BJ (cell line): ENCODE results near the gene PARVA. TPM values are rescaled to one million over a fixed set of nuclear protein-coding genes. Genes with fewer than 3 reads are reported as not detected.

Source experiments
- CTCF ChIA-PET: fragments of 350-600 bp; formaldehyde crosslinking; extraction: SDS; loops from one replicate; lab custom pipeline; 2021; ENCODE audit warnings: antibody characterized with exemption, inconsistent platforms; lab: Yijun Ruan, JAX
- POLR2A ChIA-PET: fragments of 300-600 bp; sonication (Branson Sonifier 250); formaldehyde crosslinking; extraction: SDS; loops from one replicate; lab custom pipeline; 2021; ENCODE audit warnings: antibody characterized with exemption; lab: Charles Lee
- DNase-seq: peaks from one replicate; pipeline ENCODE4 v3.0.0-alpha.2; 2011; ENCODE audit warnings: low read depth
- H3K27me3 ChIP-seq: 2 replicates; pipeline ENCODE4 v1.6.0; 2011; ENCODE audit warnings: low read length; ENCODE audit not compliant: control insufficient read depth, insufficient read depth
- H3K36me3 ChIP-seq: 2 replicates; pipeline ENCODE4 v1.5.1; 2011; ENCODE audit warnings: low read length; ENCODE audit not compliant: control insufficient read depth, insufficient read depth
- H3K4me3 ChIP-seq: 2 replicates; pipeline ENCODE4 v1.5.1; 2011; ENCODE audit warnings: low read depth, mild to moderate bottlenecking, control low read depth, low read length
- polyA plus RNA-seq: library from polyadenylated mRNA; depleted of rRNA; stranded (reverse); fragments of >200 nt; gene quantifications from 2 replicates; pipeline ENCODE4 v1.2.3, GENCODE V29; 2011
- TF ChIP-seq, protein P1 (sequence below): IDR thresholded peaks from 2 replicates; pipeline ENCODE4 v1.5.1; 2011; ENCODE audit warnings: low read depth, mild to moderate bottlenecking, control low read depth, inconsistent platforms, low read length, moderate library complexity; ENCODE audit not compliant: insufficient read depth

The PARVA gene
- polyA plus RNA-seq, 1 experiment = 143 TPM

DNA sequence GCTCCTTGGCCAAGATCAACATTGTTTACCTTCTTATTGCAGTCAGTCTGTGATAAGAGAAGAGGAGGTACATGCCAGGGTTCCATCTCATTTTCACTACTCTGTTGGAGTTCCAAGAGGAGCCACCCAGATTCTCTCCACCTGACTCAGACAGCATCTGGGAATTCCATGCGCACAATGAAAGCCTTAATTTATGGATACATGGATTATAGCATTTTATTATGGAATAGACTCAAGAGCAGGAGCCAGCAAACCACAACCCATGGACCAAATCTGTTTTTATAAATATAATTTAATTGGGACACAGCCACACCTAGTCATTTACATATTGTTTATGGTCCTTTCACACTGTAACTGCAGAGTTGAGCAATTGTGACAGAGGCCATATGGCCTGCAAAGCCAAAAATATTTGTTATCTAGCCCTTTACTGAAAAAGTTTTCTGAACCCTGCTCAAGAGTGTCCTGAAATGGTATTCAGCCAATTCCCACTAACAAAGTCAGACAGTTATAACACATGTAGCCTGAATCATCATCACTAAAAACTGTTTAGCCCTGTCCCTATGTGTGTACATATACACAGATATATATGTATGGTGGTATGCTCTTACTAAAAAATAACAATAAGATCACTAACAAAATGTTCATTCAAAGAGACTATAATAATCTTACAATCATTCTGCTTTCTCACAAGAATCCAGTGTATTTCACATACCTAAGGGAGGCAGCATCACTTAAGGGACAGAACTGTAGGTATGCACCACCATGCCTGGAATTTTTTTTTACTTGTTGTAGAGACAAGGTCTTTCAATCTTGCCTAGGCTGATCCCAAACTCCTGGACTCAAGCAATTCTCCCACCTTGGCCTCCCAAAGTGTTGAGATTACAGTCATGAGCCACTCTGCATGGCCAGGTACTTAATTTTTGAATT is 192.4 kb downstream of the PARVA start:
- H3K27me3 ChIP-seq = no peaks in the 10 kb centered on the region
- CTCF ChIA-PET = interaction anchor here (1.3 kb wide), 1 partner anchor 12 kb away, joined by 3 read pairs; no protein-coding TSS in a partner anchor
- POLR2A ChIA-PET = no interaction called here
- H3K4me3 ChIP-seq = no peak overlapping the region
- H3K36me3 ChIP-seq = no peaks in the 10 kb centered on the region
- TF ChIP-seq, protein P1, sequence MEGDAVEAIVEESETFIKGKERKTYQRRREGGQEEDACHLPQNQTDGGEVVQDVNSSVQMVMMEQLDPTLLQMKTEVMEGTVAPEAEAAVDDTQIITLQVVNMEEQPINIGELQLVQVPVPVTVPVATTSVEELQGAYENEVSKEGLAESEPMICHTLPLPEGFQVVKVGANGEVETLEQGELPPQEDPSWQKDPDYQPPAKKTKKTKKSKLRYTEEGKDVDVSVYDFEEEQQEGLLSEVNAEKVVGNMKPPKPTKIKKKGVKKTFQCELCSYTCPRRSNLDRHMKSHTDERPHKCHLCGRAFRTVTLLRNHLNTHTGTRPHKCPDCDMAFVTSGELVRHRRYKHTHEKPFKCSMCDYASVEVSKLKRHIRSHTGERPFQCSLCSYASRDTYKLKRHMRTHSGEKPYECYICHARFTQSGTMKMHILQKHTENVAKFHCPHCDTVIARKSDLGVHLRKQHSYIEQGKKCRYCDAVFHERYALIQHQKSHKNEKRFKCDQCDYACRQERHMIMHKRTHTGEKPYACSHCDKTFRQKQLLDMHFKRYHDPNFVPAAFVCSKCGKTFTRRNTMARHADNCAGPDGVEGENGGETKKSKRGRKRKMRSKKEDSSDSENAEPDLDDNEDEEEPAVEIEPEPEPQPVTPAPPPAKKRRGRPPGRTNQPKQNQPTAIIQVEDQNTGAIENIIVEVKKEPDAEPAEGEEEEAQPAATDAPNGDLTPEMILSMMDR = no peak
- no peak for DNase-seq

GRCh38 chr11:12573707-12574485 is 196.5 kb downstream of the PARVA start:
- TF ChIP-seq, protein P1 = no peak
- POLR2A ChIA-PET = no interaction called here
- CTCF ChIA-PET = interaction anchor here (0.9 to 1.6 kb wide), 3 partner anchors 13 to 25 kb away, joined by 3 to 6 read pairs (median 5); no protein-coding TSS in a partner anchor
- Histone ChIP-seq H3K27me3 (no peaks in the 10 kb centered on the region), H3K4me3 (no peak overlapping the region), H3K36me3 (no peaks in the 10 kb centered on the region)
- DNase-seq = no peak

GRCh38 chr11:12577725-12578644 is 200.6 kb downstream of the PARVA start:
- Histone ChIP-seq H3K36me3 (no peaks in the 10 kb centered on the region), H3K4me3 (no peak overlapping the region), H3K27me3 (no peaks in the 10 kb centered on the region)
- TF ChIP-seq, protein P1 = no peak
- ChIA-PET CTCF (interaction anchor here (0.9 to 1.2 kb wide), 3 partner anchors 19 to 302 kb away, joined by 3 to 4 read pairs (median 3); no protein-coding TSS in a partner anchor), POLR2A (no interaction called here)
- DNase-seq = no peak

GRCh38 chr11:12581416-12581815 is 204.0 kb downstream of the PARVA start:
- CTCF ChIA-PET = no interaction called here
- POLR2A ChIA-PET = no interaction called here
- H3K36me3 ChIP-seq = no peaks in the 10 kb centered on the region
- no peak overlapping the region for H3K4me3 ChIP-seq
- no peaks in the 10 kb centered on the region for H3K27me3 ChIP-seq
- TF ChIP-seq, protein P1 = no peak
- DNase-seq = no peak
